ENCODE data around the gene GLRA2. TPM values are rescaled to one million over a fixed set of nuclear protein-coding genes. Genes with fewer than 3 reads are reported as not detected.

Gene GLRA2
- total RNA-seq, 1 donor from 2014 or later, result not detected

DNA sequence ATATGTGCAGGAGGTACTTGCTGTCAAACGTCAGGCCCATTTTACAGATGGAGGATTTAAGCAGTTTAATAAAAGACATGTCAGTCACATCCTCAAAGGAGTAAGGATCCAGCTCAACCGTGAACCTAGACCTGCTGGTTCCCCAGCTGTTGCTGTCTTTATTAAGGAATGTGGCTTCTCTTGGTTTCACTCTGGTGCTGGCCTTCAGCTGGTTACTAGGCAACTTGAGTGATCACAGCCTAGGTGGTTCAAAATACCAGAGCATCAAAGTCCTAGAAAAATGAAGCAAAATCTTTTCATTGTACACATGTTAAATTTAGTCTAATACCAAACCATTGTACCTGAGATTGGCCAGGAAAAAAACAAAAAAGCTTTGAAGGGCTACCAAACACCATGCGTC is 32.7 kb upstream of the GLRA2 start:
- Histone ChIP-seq H3K4me2 (no peak overlapping the region), H3K4me3 (no peak overlapping the region), H3K9ac (no peak overlapping the region), H2AFZ (replicated peaks) (no peak overlapping the region), H3K79me2 (ENCODE audit: low read depth) (no peaks in the 10 kb centered on the region), H3K27ac (no peak overlapping the region), H4K20me1 (ENCODE audit: low read depth) (no peaks in the 10 kb centered on the region), H3K27me3 (no peaks in the 10 kb centered on the region), H3K9me3 (ENCODE audit: low read depth) (no peaks in the 10 kb centered on the region), H3K36me3 (no peaks in the 10 kb centered on the region), H3F3A (ENCODE audit: low read depth) (no peaks in the 10 kb centered on the region), H3K4me1 (no peaks in the 10 kb centered on the region)
- Mint-ChIP-seq H3K4me1 (no peaks in the 10 kb centered on the region), H3K27ac (no peak overlapping the region), H3K9me3 (no peaks in the 10 kb centered on the region), H3K27me3 (ENCODE audit: insufficient read depth, low read depth) (no peaks in the 10 kb centered on the region), H3K36me3 (no peaks in the 10 kb centered on the region), H3K4me3 (no peak overlapping the region)
- TF ChIP-seq, protein P1, sequence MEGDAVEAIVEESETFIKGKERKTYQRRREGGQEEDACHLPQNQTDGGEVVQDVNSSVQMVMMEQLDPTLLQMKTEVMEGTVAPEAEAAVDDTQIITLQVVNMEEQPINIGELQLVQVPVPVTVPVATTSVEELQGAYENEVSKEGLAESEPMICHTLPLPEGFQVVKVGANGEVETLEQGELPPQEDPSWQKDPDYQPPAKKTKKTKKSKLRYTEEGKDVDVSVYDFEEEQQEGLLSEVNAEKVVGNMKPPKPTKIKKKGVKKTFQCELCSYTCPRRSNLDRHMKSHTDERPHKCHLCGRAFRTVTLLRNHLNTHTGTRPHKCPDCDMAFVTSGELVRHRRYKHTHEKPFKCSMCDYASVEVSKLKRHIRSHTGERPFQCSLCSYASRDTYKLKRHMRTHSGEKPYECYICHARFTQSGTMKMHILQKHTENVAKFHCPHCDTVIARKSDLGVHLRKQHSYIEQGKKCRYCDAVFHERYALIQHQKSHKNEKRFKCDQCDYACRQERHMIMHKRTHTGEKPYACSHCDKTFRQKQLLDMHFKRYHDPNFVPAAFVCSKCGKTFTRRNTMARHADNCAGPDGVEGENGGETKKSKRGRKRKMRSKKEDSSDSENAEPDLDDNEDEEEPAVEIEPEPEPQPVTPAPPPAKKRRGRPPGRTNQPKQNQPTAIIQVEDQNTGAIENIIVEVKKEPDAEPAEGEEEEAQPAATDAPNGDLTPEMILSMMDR (IDR thresholded peaks at IDR 0.05), result no peak
- TF ChIP-seq EZH2 (IDR thresholded peaks at IDR 0.05), result no peak
- TF ChIP-seq EZH2phosphoT487 (IDR thresholded peaks at IDR 0.05), result no peak
- DNase-seq (ENCODE audit: low spot score), result no peak

DNA sequence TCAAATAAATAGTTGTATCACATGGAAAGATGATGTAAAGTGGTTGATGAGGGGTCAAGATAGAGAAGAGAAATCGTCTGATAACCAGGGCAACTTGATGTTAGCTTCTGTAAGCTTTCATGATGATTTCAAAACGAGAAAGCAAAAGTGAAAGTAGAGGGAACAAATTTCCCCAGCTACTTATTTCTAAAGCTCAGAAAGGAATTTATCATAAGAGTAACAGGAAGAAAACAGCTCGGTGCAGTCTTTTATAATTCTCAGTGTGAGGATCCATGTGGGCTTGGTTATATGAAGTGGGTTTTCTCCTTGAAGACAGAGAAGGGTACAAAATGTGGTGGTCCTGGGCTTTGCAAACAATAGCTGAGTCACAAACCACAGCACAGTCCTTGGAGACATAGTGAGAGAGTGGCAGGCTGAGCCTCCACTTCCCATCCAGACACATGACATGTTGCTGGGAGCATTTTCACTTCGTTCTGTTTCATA is 32.1 kb upstream of the GLRA2 start:
- H3K27ac Mint-ChIP-seq, result no peak overlapping the region

DNA sequence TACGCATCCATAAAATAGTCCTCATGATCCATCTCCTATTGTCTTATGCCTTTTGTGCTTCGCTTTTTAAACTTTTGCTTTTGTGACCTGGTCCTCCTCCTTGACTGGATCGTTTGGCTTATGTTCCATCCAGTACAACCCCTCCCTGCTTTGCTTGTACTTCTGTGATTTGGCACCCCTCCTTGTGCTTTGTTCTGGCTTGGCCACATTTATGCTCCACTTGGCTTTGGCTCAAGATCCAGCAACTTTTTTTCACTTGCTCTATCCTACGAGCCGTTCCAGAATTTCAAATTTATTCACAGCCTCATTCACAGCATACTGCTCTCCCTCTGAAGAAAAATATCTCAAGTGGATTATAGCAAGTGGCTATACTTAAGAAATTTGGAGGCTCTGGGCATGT is 28.0 kb upstream of the GLRA2 start:
- Histone ChIP-seq H3F3A (ENCODE audit: low read depth) (no peaks in the 10 kb centered on the region), H3K9ac (no peak overlapping the region), H4K20me1 (ENCODE audit: low read depth) (no peaks in the 10 kb centered on the region), H2AFZ (replicated peaks) (no peak overlapping the region), H3K4me3 (no peak overlapping the region), H3K27me3 (no peaks in the 10 kb centered on the region), H3K4me2 (no peak overlapping the region), H3K9me3 (ENCODE audit: low read depth) (no peaks in the 10 kb centered on the region), H3K4me1 (no peaks in the 10 kb centered on the region), H3K36me3 (no peaks in the 10 kb centered on the region), H3K79me2 (ENCODE audit: low read depth) (no peaks in the 10 kb centered on the region), H3K27ac (no peak overlapping the region)
- no peak overlapping the region for H3K4me3 Mint-ChIP-seq
- H3K9me3 Mint-ChIP-seq, result no peaks in the 10 kb centered on the region
- no peak overlapping the region for H3K27ac Mint-ChIP-seq
- no peaks in the 10 kb centered on the region for H3K27me3 Mint-ChIP-seq (ENCODE audit: insufficient read depth, low read depth)
- H3K4me1 Mint-ChIP-seq, result no peaks in the 10 kb centered on the region
- TF ChIP-seq EZH2 (IDR thresholded peaks at IDR 0.05) (no peak), EZH2phosphoT487 (IDR thresholded peaks at IDR 0.05) (no peak)
- TF ChIP-seq, protein P1 (IDR thresholded peaks at IDR 0.05), result no peak
- DNase-seq (ENCODE audit: low spot score), result no peak
- H3K36me3 Mint-ChIP-seq, result no peaks in the 10 kb centered on the region

More for the DNA sequence above, 32.1 kb upstream of the GLRA2 start:
- no peak for TF ChIP-seq EZH2phosphoT487 (IDR thresholded peaks at IDR 0.05)
- TF ChIP-seq EZH2 (IDR thresholded peaks at IDR 0.05), result no peak
- TF ChIP-seq, protein P1 (IDR thresholded peaks at IDR 0.05), result no peak
- Histone ChIP-seq H3K9me3 (ENCODE audit: low read depth) (no peaks in the 10 kb centered on the region), H3K27ac (no peak overlapping the region), H2AFZ (replicated peaks) (no peak overlapping the region), H3F3A (ENCODE audit: low read depth) (no peaks in the 10 kb centered on the region), H3K4me3 (no peak overlapping the region), H4K20me1 (ENCODE audit: low read depth) (no peaks in the 10 kb centered on the region), H3K4me1 (no peaks in the 10 kb centered on the region), H3K79me2 (ENCODE audit: low read depth) (no peaks in the 10 kb centered on the region), H3K9ac (no peak overlapping the region), H3K27me3 (no peaks in the 10 kb centered on the region), H3K4me2 (no peak overlapping the region), H3K36me3 (no peaks in the 10 kb centered on the region)
- H3K4me1 Mint-ChIP-seq, result no peaks in the 10 kb centered on the region
- H3K4me3 Mint-ChIP-seq, result no peak overlapping the region
- no peaks in the 10 kb centered on the region for H3K9me3 Mint-ChIP-seq
- H3K36me3 Mint-ChIP-seq, result no peaks in the 10 kb centered on the region
- H3K27me3 Mint-ChIP-seq (ENCODE audit: insufficient read depth, low read depth), result no peaks in the 10 kb centered on the region
- no peak for DNase-seq (ENCODE audit: low spot score)

Data from neural progenitor cell (in vitro differentiated cells).